H1 (cell line): ENCODE data around the gene HOXD11. TPM values are rescaled to one million over a fixed set of nuclear protein-coding genes. Genes with fewer than 3 reads are reported as not detected.
A peak's percentile ranks its signal among the peaks of the same experiment; 100 is the strongest.

Source experiments
- BACH1 ChIP-seq: IDR thresholded peaks from 2 replicates; pipeline ENCODE4 v1.6.1; 2012; ENCODE audit warnings: low read length, improper control_type of control experiment
- EZH2 ChIP-seq: fragments of 200-600 bp; sonication (generic); IDR thresholded peaks from 2 replicates; pipeline ENCODE4 v1.7.1; 2012; ENCODE audit warnings: low read depth, mild to moderate bottlenecking, moderate library complexity, low read length, inconsistent platforms; ENCODE audit not compliant: severe bottlenecking
- RBBP5 ChIP-seq: IDR thresholded peaks from 2 replicates; pipeline ENCODE4 v1.7.1; 2012; ENCODE audit warnings: low read depth, mild to moderate bottlenecking, inconsistent platforms, low read length, moderate library complexity, borderline replicate concordance
- RNF2 ChIP-seq: fragments of 200-900, 300-1000 bp; sonication (generic); IDR thresholded peaks from 2 replicates; pipeline ENCODE4 v1.7.1; 2016; ENCODE audit warnings: borderline replicate concordance, low read depth, mild to moderate bottlenecking, antibody characterized with exemption, low read length; ENCODE audit not compliant: poor library complexity, severe bottlenecking; ENCODE audit errors: missing control alignments
- polyA plus RNA-seq, 7 experiments: library from polyadenylated mRNA; depleted of rRNA in 3 of 7; stranded (reverse) in 5 of 7; unstranded in 2 of 7; fragments of >200 nt in 5 of 7; fragments of 200-250 nt in 2 of 7; gene quantifications; 1 replicate in 5 of 7; 2 replicates in 1 of 7; 4 replicates in 1 of 7; pipeline versions ENCODE4 v1.2.1 to v1.2.3, GENCODE V29; 2011 to 2013; ENCODE audit warnings: missing spikeins in 2 of 7, mixed read lengths in 2 of 7
- total RNA-seq: library from RNA; stranded (reverse); fragmentation: NEBNext Ultra II Directional; extraction: Animal tissue kit (Norgen Biotek cat#: 25700); gene quantifications from 2 replicates; pipeline ENCODE4 v1.2.1, GENCODE V29; 2021

HOXD11 gene
- total and polyA plus RNA-seq, 2 of the 8 experiments (the other 6 are each of a cell fraction or from before 2014, with no cell fraction given): not detected

DNA sequence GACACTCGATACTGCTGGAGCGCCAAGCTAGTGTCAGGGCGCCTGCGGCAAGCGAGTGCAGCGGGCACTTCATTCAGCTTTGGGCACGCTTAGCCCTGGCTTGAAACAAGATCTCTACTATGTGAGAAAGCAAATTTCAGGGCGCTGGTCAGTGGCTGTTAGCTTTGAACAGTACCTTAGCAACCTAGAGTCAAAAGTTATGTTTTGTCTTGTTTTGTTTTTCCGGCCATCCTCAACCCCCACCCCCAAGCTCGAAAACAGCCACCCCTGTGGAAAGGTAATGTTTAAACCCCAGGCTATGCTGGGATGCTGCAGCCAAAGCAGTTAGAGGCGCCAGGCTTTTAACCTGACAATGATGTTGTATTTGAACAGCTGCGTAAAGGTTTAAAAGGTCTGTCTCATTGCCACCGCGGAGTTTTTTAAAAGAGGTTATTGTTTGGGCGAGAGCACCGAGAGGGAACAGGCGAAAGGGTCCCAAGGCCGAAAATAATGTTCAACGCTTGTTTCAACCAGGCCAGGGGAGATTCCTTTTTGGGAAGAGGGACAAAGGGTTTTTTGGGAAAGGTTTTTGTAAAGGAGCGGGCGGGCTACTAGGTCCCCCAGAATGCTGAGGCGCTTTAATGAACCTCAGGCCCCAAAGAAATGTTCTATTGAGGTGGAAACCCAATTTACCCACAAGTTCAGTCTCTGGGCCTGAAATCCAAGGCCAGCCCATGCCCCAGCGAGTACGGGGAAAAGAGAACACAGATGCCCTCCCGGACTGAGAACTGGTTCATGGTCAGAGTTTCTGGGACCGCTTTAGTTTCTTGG, 7.2 kb downstream of the HOXD11 start (continued):
- TF ChIP-seq BACH1 (no peak), EZH2 (peak; percentile 95), RBBP5 (no peak), RNF2 (peak; percentile 94)
- TF ChIP-seq, all 59 proteins: peak for 4
